OCI-LY3 (cell line): ENCODE measurements around the gene COX5A.

ENCODE experiments used
- H2AFZ ChIP-seq: fragments of 200-600, 300-600 bp; shearing (Covaris generic); 2 replicates; pipeline ENCODE4 v1.6.0; 2014; ENCODE audit warnings: antibody characterized with exemption, low read depth, low read length
- H3K27ac ChIP-seq: fragments of 200-600, 300-600 bp; sonication (generic); 2 replicates; pipeline ENCODE4 v1.5.1; 2014; ENCODE audit warnings: mild to moderate bottlenecking, low read length, moderate library complexity, mixed read lengths
- H3K27me3 ChIP-seq: fragments of 200-600, 300-600 bp; sonication (generic); 2 replicates; pipeline ENCODE4 v1.6.1; 2014; ENCODE audit warnings: low read depth, low read length, mixed read lengths
- H3K36me3 ChIP-seq: fragments of 200-600, 300-600 bp; sonication (generic); replicated peaks from 2 replicates; pipeline ENCODE3; 2014; ENCODE audit warnings: low read depth, low read length, mixed read lengths
- H3K4me1 ChIP-seq: fragments of 300-600, 200-600 bp; sonication (generic); 2 replicates; pipeline ENCODE4 v1.6.1; 2014; ENCODE audit warnings: low read length, mixed read lengths
- H3K4me2 ChIP-seq: fragments of 200-600, 300-600 bp; sonication (generic); 2 replicates; pipeline ENCODE4 v1.6.1; 2014; ENCODE audit warnings: low read length, mixed read lengths
- H3K4me3 ChIP-seq: fragments of 300-600, 200-600 bp; sonication (generic); 2 replicates; pipeline ENCODE4 v1.5.1; 2014; ENCODE audit warnings: antibody characterized with exemption, mild to moderate bottlenecking, low read length, moderate library complexity
- H3K79me2 ChIP-seq: fragments of 300-600, 200-600 bp; shearing (Covaris generic); 2 replicates; pipeline ENCODE4 v1.6.1; 2014; ENCODE audit warnings: mild to moderate bottlenecking, low read length, mixed read lengths
- H3K9ac ChIP-seq: fragments of 300-600, 200-600 bp; shearing (Covaris generic); 2 replicates; pipeline ENCODE4 v1.6.0; 2014; ENCODE audit warnings: mild to moderate bottlenecking, low read length, moderate library complexity
- H3K9me3 ChIP-seq: fragments of 200-600, 300-600 bp; shearing (Covaris generic); 2 replicates; pipeline ENCODE4 v1.6.1; 2014; ENCODE audit warnings: low read length, mixed read lengths; ENCODE audit not compliant: insufficient read depth
- H4K20me1 ChIP-seq: fragments of 200-600, 300-600 bp; sonication (generic); 2 replicates; pipeline ENCODE4 v1.6.1; 2016; ENCODE audit warnings: low read length, mixed read lengths; ENCODE audit not compliant: insufficient read depth
- EZH2phosphoT487 ChIP-seq: fragments of 200-600 bp; shearing (Covaris generic); IDR thresholded peaks from 2 replicates; pipeline ENCODE4 v1.6.1; 2018; ENCODE audit warnings: antibody characterized with exemption, mixed run types, low read depth
- TF ChIP-seq, protein P1 (sequence below): fragments of 200-600, 300-600 bp; sonication (generic); IDR thresholded peaks from 2 replicates; pipeline ENCODE4 v1.5.1; 2014; ENCODE audit warnings: antibody characterized with exemption, low read length, low read depth

The COX5A gene

DNA sequence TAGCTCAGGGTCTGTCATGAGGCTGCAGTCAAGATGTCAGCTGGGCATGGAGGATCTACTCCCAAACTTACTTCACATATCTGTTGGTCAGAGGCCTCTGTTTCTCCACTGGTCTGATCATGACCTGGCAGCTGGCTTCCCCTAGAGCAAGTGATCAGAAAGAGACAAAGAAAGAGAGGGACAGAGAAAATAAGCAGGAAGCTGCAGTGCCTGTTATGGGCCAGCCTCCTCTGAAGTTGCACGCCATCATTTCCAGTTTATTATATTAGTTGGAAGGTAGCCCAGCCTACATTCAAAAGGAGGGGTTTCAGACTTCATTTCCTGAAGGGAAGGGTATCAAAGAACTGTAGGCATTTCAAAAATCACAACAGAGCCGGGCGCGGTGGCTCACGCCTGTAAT is 23.7 kb upstream of the COX5A start:
- Histone ChIP-seq H3K27me3 (peaks cover 23% of the 10 kb centered on the region), H2AFZ (no peak overlapping the region), H3K9me3 (no peaks in the 10 kb centered on the region), H3K9ac (no peak overlapping the region), H3K4me1 (no peaks in the 10 kb centered on the region), H4K20me1 (no peaks in the 10 kb centered on the region), H3K27ac (no peak overlapping the region), H3K36me3 (no peaks in the 10 kb centered on the region), H3K4me3 (no peak overlapping the region), H3K4me2 (no peak overlapping the region), H3K79me2 (no peaks in the 10 kb centered on the region)
- TF ChIP-seq, protein P1, sequence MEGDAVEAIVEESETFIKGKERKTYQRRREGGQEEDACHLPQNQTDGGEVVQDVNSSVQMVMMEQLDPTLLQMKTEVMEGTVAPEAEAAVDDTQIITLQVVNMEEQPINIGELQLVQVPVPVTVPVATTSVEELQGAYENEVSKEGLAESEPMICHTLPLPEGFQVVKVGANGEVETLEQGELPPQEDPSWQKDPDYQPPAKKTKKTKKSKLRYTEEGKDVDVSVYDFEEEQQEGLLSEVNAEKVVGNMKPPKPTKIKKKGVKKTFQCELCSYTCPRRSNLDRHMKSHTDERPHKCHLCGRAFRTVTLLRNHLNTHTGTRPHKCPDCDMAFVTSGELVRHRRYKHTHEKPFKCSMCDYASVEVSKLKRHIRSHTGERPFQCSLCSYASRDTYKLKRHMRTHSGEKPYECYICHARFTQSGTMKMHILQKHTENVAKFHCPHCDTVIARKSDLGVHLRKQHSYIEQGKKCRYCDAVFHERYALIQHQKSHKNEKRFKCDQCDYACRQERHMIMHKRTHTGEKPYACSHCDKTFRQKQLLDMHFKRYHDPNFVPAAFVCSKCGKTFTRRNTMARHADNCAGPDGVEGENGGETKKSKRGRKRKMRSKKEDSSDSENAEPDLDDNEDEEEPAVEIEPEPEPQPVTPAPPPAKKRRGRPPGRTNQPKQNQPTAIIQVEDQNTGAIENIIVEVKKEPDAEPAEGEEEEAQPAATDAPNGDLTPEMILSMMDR = no peak
- TF ChIP-seq EZH2phosphoT487 = no peak

DNA sequence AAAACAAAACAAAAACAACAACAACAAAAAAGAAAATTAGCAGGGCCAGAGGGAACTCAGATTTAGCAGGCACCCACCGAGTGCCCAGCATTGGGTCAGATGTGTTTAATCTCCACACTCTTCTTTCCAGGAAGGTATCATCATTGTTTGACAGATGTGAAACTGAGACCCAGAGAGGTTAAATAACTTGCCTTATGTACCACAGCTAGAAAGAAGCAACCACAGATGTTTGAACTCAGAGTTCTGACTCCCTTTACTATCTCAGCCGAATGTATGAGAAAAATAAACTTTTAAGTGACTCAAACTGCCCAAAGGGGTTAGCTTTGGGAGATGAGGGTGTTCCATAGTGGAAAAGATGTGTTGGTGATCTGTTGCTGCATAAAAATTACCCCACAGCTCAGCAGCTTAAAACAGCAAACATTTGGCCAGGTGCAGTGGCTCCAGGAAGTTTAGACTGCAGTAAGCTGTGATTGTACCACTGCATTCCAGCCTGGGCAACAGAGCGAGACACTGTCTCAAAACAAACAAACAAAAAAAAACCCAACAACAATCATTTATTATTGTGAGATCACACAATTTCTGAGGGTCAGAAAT is 23.2 kb upstream of the COX5A start:
- no peaks in the 10 kb centered on the region for H4K20me1 ChIP-seq
- no peak overlapping the region for H2AFZ ChIP-seq
- H3K4me3 ChIP-seq = no peak overlapping the region

GRCh38 chr15:74960286-74960685 is 22.4 kb upstream of the COX5A start:
- Histone ChIP-seq H4K20me1 (no peaks in the 10 kb centered on the region), H3K79me2 (no peaks in the 10 kb centered on the region), H3K4me1 (no peaks in the 10 kb centered on the region), H2AFZ (no peak overlapping the region), H3K27me3 (peaks cover 23% of the 10 kb centered on the region), H3K4me3 (no peak overlapping the region), H3K27ac (no peak overlapping the region), H3K9me3 (no peaks in the 10 kb centered on the region), H3K4me2 (no peak overlapping the region), H3K9ac (no peak overlapping the region), H3K36me3 (no peaks in the 10 kb centered on the region)
- TF ChIP-seq EZH2phosphoT487 = no peak
- TF ChIP-seq, protein P1 = no peak

More for the DNA sequence above, 23.2 kb upstream of the COX5A start:
- H3K4me2 ChIP-seq = no peak overlapping the region
- no peak overlapping the region for H3K27ac ChIP-seq
- H3K36me3 ChIP-seq = no peaks in the 10 kb centered on the region
- H3K27me3 ChIP-seq = peaks cover 23% of the 10 kb centered on the region
- H3K79me2 ChIP-seq = no peaks in the 10 kb centered on the region
- H3K4me1 ChIP-seq = no peaks in the 10 kb centered on the region
- TF ChIP-seq EZH2phosphoT487 = no peak
- TF ChIP-seq, protein P1 = no peak
- H3K9me3 ChIP-seq = no peaks in the 10 kb centered on the region
- H3K9ac ChIP-seq = no peak overlapping the region

- Histone ChIP-seq H3K27me3 (peaks cover 23% of the 10 kb centered on the region), H3K4me1 (no peaks in the 10 kb centered on the region), H2AFZ (no peak overlapping the region), H3K36me3 (no peaks in the 10 kb centered on the region), H3K4me2 (no peak overlapping the region), H3K4me3 (no peak overlapping the region), H3K9me3 (no peaks in the 10 kb centered on the region), H3K27ac (no peak overlapping the region), H3K79me2 (no peaks in the 10 kb centered on the region), H4K20me1 (no peaks in the 10 kb centered on the region), H3K9ac (no peak overlapping the region)
- TF ChIP-seq, protein P1 = no peak
- no peak for TF ChIP-seq EZH2phosphoT487
Measured at GRCh38 chr15:74959586-74959939, 21.7 kb upstream of the COX5A start.
